ENCODE results near the gene CDC25B. TPM values are rescaled to one million over a fixed set of nuclear protein-coding genes. Genes with fewer than 3 reads are reported as not detected.
A peak's percentile ranks its signal among the peaks of the same experiment; 100 is the strongest.

CDC25B gene
- total RNA-seq, 1 experiment from 2014 or later = 66.7 TPM

DNA sequence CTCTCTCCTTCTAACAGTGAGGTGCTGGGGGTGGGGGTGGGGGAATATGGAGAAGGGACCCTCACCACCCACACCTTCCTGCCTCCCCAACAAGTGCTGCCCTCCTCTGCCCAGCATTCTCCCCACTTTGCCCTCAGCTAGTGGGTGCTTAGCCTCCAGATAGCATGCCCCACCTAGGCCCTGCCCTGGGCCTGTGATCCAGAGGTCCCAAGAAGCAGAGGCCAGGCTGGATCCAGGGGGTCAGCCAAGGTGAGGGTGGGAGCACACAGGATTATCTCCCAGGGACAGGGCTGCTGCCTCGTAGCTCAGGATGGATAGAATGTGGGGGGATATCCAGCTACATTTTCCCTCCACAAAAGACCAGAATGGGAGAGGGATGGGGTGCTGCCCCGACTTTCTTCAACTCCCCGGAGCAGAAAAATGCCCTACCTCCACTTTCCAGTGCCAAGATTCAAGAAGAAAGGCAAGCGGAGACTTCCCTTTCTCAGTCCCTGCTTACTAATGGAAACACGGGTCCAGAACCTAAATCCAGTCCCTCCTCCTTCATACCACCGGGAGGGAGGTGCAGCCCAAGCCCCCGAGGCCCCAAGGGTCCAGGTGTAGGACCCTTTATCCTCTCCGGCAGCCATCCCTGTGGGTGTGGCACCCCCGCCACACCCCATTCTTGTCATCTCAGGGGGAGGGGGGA lies 29.5 kb upstream of the CDC25B start:
- TF ChIP-seq, protein P1, sequence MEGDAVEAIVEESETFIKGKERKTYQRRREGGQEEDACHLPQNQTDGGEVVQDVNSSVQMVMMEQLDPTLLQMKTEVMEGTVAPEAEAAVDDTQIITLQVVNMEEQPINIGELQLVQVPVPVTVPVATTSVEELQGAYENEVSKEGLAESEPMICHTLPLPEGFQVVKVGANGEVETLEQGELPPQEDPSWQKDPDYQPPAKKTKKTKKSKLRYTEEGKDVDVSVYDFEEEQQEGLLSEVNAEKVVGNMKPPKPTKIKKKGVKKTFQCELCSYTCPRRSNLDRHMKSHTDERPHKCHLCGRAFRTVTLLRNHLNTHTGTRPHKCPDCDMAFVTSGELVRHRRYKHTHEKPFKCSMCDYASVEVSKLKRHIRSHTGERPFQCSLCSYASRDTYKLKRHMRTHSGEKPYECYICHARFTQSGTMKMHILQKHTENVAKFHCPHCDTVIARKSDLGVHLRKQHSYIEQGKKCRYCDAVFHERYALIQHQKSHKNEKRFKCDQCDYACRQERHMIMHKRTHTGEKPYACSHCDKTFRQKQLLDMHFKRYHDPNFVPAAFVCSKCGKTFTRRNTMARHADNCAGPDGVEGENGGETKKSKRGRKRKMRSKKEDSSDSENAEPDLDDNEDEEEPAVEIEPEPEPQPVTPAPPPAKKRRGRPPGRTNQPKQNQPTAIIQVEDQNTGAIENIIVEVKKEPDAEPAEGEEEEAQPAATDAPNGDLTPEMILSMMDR (IDR thresholded peaks at IDR 0.05; ENCODE audit: insufficient read depth in 1 of 2, low read depth in 1 of 2, low read length in 1 of 2, severe bottlenecking in 1 of 2, unreplicated experiment in 1 of 2) = no peak
- Mint-ChIP-seq H3K4me3 (ENCODE audit: unreplicated experiment) (peak overlapping the region; percentile 90), H3K27ac (ENCODE audit: unreplicated experiment) (peak overlapping the region; percentile 70), H3K9me3 (ENCODE audit: unreplicated experiment) (no peaks in the 10 kb centered on the region), H3K4me1 (ENCODE audit: low read depth, unreplicated experiment) (peaks cover 7% of the 10 kb centered on the region), H3K36me3 (ENCODE audit: insufficient read depth, unreplicated experiment) (peaks cover 8% of the 10 kb centered on the region), H3K27me3 (ENCODE audit: insufficient read depth, unreplicated experiment) (no peaks in the 10 kb centered on the region)
- Histone ChIP-seq H3K4me1 (peaks cover 11% of the 10 kb centered on the region), H3K36me3 (ENCODE audit: control insufficient read depth, insufficient read depth, low read length) (no peaks in the 10 kb centered on the region), H3K4me3 (ENCODE audit: low read depth, low read length) (peak overlapping the region; percentile 91), H3K9me3 (no peaks in the 10 kb centered on the region), H3K27me3 (replicated peaks; ENCODE audit: control insufficient read depth, insufficient read depth, low read length) (no peaks in the 10 kb centered on the region)
- intact Hi-C loops (cut with micrococcal nuclease; ENCODE audit: unreplicated experiment) = no loop called here
- no peak for DNase-seq
- ChIA-PET POLR2A (interaction anchor here (1.2 kb wide), 1 partner anchor 52 kb away, joined by 4 read pairs; no protein-coding TSS in a partner anchor), CTCF (interaction anchor here (0.8 to 3.8 kb wide), 2 partner anchors 15 to 50 kb away, joined by 4 to 38 read pairs; partner anchors contain the start of gene SPEF1)
- BruUV-seq (replicated peaks) = no TSS peak

DNA sequence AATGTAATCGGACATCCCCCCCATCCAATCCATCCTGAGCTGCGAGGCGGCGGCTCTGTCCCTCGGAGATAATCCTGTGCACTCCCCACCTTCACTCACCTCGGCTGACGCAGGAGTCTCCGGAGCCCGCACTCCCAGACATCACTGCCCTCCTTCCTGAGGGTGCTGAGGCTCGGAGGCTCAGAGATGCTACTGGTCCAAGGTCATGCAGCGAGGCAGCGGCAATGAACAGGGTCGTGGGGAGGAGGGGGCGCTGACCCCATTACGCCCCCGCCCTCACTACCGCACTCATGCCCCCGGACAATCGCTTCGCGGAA lies 29.0 kb upstream of the CDC25B start:
- Mint-ChIP-seq H3K4me1 (ENCODE audit: low read depth, unreplicated experiment) (peaks cover 7% of the 10 kb centered on the region), H3K9me3 (ENCODE audit: unreplicated experiment) (no peaks in the 10 kb centered on the region), H3K4me3 (ENCODE audit: unreplicated experiment) (peak overlapping the region; percentile 90), H3K27ac (ENCODE audit: unreplicated experiment) (peak overlapping the region; percentile 70), H3K27me3 (ENCODE audit: insufficient read depth, unreplicated experiment) (no peaks in the 10 kb centered on the region), H3K36me3 (ENCODE audit: insufficient read depth, unreplicated experiment) (peaks cover 8% of the 10 kb centered on the region)
- POLR2A ChIA-PET = interaction anchor here (0.5 to 1.6 kb wide), 7 partner anchors 13 to 90 kb away, joined by 3 to 10 read pairs (median 5); partner anchors contain the start of genes CENPB and SPEF1
- CTCF ChIA-PET = interaction anchor here (0.8 to 3.8 kb wide), 13 partner anchors 10 to 408 kb away, joined by 3 to 49 read pairs (median 9); partner anchors contain the start of genes CENPB and SPEF1
- peaks cover 11% of the 10 kb centered on the region for H3K4me1 ChIP-seq
- intact Hi-C loops (cut with micrococcal nuclease; ENCODE audit: unreplicated experiment) = no loop called here
- no peak for DNase-seq
- no peaks in the 10 kb centered on the region for H3K9me3 ChIP-seq
- H3K4me3 ChIP-seq (ENCODE audit: low read depth, low read length) = peak overlapping the region; percentile 91
- TF ChIP-seq, protein P1 (IDR thresholded peaks at IDR 0.05; ENCODE audit: insufficient read depth in 1 of 2, low read depth in 1 of 2, low read length in 1 of 2, severe bottlenecking in 1 of 2, unreplicated experiment in 1 of 2) = no peak
- no peaks in the 10 kb centered on the region for H3K36me3 ChIP-seq (ENCODE audit: control insufficient read depth, insufficient read depth, low read length)
- H3K27me3 ChIP-seq (replicated peaks; ENCODE audit: control insufficient read depth, insufficient read depth, low read length) = no peaks in the 10 kb centered on the region
- TSS peak; percentile 59 for BruUV-seq (replicated peaks)

GRCh38 chr20:3767427-3768341 lies 28.4 kb upstream of the CDC25B start, which contains the start of gene ADISSP:
TSS of gene ADISSP (minus strand) at chr20:3767753. CDS start at chr20:3760100, 7,653 bp downstream.
- peak within 1 kb of the TSS; percentile 91 for H3K4me3 ChIP-seq (ENCODE audit: low read depth, low read length)
- DNase-seq = peak; percentile 99
- no peaks in the 10 kb centered on the region for H3K27me3 ChIP-seq (replicated peaks; ENCODE audit: control insufficient read depth, insufficient read depth, low read length)
- TF ChIP-seq, protein P1 (IDR thresholded peaks at IDR 0.05; ENCODE audit: insufficient read depth in 1 of 2, low read depth in 1 of 2, low read length in 1 of 2, severe bottlenecking in 1 of 2, unreplicated experiment in 1 of 2) = peak in 1 of 2 experiments; percentile 29
- no peaks in the 10 kb centered on the region for H3K36me3 ChIP-seq (ENCODE audit: control insufficient read depth, insufficient read depth, low read length)
- intact Hi-C loops (cut with micrococcal nuclease; ENCODE audit: unreplicated experiment) = loop anchor here (1.0 to 2.0 kb wide), 4 partner anchors 14 to 91 kb away; partner anchors contain the start of gene SPEF1
- CTCF ChIA-PET = interaction anchor here (0.7 to 3.8 kb wide), 21 partner anchors 11 to 409 kb away, joined by 3 to 49 read pairs (median 9); partner anchors contain the start of genes AP5S1, CENPB and SPEF1
- POLR2A ChIA-PET = interaction anchor here (0.5 to 1.9 kb wide), 10 partner anchors 13 to 91 kb away, joined by 3 to 11 read pairs (median 5); partner anchors contain the start of genes AP5S1, CDC25B, CENPB and SPEF1
- peaks cover 7% of the 10 kb centered on the region for H3K4me1 Mint-ChIP-seq (ENCODE audit: low read depth, unreplicated experiment)
- no peaks in the 10 kb centered on the region for H3K27me3 Mint-ChIP-seq (ENCODE audit: insufficient read depth, unreplicated experiment)
- H3K4me3 Mint-ChIP-seq (ENCODE audit: unreplicated experiment) = peak within 1 kb of the TSS; percentile 90
- no TSS peak for BruUV-seq (replicated peaks)
- peaks cover 8% of the 10 kb centered on the region for H3K36me3 Mint-ChIP-seq (ENCODE audit: insufficient read depth, unreplicated experiment)
- no peaks in the 10 kb centered on the region for H3K9me3 Mint-ChIP-seq (ENCODE audit: unreplicated experiment)
- H3K27ac Mint-ChIP-seq (ENCODE audit: unreplicated experiment) = peak within 1 kb of the TSS; percentile 90
- H3K4me1 ChIP-seq = peaks cover 11% of the 10 kb centered on the region
- H3K9me3 ChIP-seq = no peaks in the 10 kb centered on the region

All from Caco-2 (cell line).